HEK293 (cell line): Measurements from ENCODE around the gene KRTAP12-3.

ENCODE experiments used
- CTCF ChIA-PET: fragments of 350-600 bp; formaldehyde crosslinking; extraction: SDS; loops from one replicate; lab custom pipeline; 2021; ENCODE audit warnings: antibody characterized with exemption; lab: Yijun Ruan, JAX
- POLR2A ChIA-PET: fragments of 300-600 bp; formaldehyde crosslinking; extraction: SDS; loops from one replicate; lab custom pipeline; 2020; ENCODE audit warnings: antibody characterized with exemption, inconsistent platforms; lab: Yijun Ruan, JAX
- H3K27ac ChIP-seq: fragments of 200-500 bp; sonication (Bioruptor generic); 2 replicates; pipeline ENCODE4 v1.5.1; 2014; ENCODE audit warnings: low read depth, low read length, control low read depth, inconsistent platforms; ENCODE audit errors: extremely low read depth
- H3K36me3 ChIP-seq, 2 experiments: fragments of 200-500 bp in 1 of 2; sonication (Bioruptor generic) in 1 of 2; 1 replicate in 1 of 2; 2 replicates in 1 of 2; pipeline ENCODE4 v1.5.1; 2014 to 2017; ENCODE audit warnings: inconsistent platforms in 2 of 2, low read length in 2 of 2; ENCODE audit not compliant: control insufficient read depth in 2 of 2, insufficient read depth in 1 of 2
- H3K4me1 ChIP-seq: fragments of 200-500 bp; sonication (Bioruptor generic); 2 replicates; pipeline ENCODE4 v1.5.1; 2014; ENCODE audit warnings: mild to moderate bottlenecking, low read length, inconsistent platforms; ENCODE audit not compliant: control insufficient read depth, insufficient read depth
- H3K4me3 ChIP-seq: 2 replicates; pipeline ENCODE4 v1.5.1; 2011; ENCODE audit warnings: low read depth, mild to moderate bottlenecking, control low read depth, low read length, moderate library complexity
- H3K9me3 ChIP-seq: fragments of 200-500 bp; sonication (Bioruptor generic); 2 replicates; pipeline ENCODE4 v1.5.1; 2014; ENCODE audit warnings: low read depth, low read length, inconsistent platforms; ENCODE audit not compliant: control insufficient read depth, insufficient read depth
- ZBTB20 ChIP-seq: fragments of 450-650 bp; formaldehyde crosslinking; IDR thresholded peaks from 2 replicates; pipeline ENCODE4 v1.5.1; 2016; ENCODE audit warnings: missing biosample characterization, missing genetic modification characterization
- ZNF16 ChIP-seq: fragments of 450-650 bp; formaldehyde crosslinking; IDR thresholded peaks from 2 replicates; pipeline ENCODE4 v1.5.1; 2016; ENCODE audit warnings: low read depth, missing biosample characterization, missing genetic modification characterization
- ZNF24 ChIP-seq: fragments of 450-650 bp; formaldehyde crosslinking; IDR thresholded peaks from 2 replicates; pipeline ENCODE4 v1.5.1; 2016; ENCODE audit warnings: missing biosample characterization, missing genetic modification characterization
- ZNF350 ChIP-seq: fragments of 450-650 bp; formaldehyde crosslinking; IDR thresholded peaks from 2 replicates; pipeline ENCODE4 v1.5.0; 2017; ENCODE audit warnings: missing biosample characterization, mild to moderate bottlenecking, missing genetic modification characterization
- ZNF366 ChIP-seq: fragments of 450-650 bp; formaldehyde crosslinking; conservative IDR thresholded peaks from 2 replicates; pipeline ENCODE4 v1.5.1; 2016; ENCODE audit warnings: missing biosample characterization, missing genetic modification characterization
- ZNF747 ChIP-seq: fragments of 450-650 bp; formaldehyde crosslinking; IDR thresholded peaks from 2 replicates; pipeline ENCODE4 v1.5.1; 2016; ENCODE audit warnings: missing biosample characterization, missing genetic modification characterization
- TF ChIP-seq, protein P1 (sequence below): fragments of 450-650 bp; formaldehyde crosslinking; IDR thresholded peaks from 2 replicates; pipeline ENCODE4 v1.5.1; 2017; ENCODE audit warnings: missing biosample characterization, missing genetic modification characterization
- TF ChIP-seq, protein P2 (sequence below): fragments of 450-650 bp; formaldehyde crosslinking; IDR thresholded peaks from 2 replicates; pipeline ENCODE4 v1.5.1; 2016; ENCODE audit warnings: missing biosample characterization, missing genetic modification characterization
- TF ChIP-seq, protein P3 (sequence below): fragments of 450-650 bp; formaldehyde crosslinking; IDR thresholded peaks from 2 replicates; pipeline ENCODE4 v1.5.1; 2016; ENCODE audit warnings: missing biosample characterization, missing genetic modification characterization

Gene KRTAP12-3

DNA sequence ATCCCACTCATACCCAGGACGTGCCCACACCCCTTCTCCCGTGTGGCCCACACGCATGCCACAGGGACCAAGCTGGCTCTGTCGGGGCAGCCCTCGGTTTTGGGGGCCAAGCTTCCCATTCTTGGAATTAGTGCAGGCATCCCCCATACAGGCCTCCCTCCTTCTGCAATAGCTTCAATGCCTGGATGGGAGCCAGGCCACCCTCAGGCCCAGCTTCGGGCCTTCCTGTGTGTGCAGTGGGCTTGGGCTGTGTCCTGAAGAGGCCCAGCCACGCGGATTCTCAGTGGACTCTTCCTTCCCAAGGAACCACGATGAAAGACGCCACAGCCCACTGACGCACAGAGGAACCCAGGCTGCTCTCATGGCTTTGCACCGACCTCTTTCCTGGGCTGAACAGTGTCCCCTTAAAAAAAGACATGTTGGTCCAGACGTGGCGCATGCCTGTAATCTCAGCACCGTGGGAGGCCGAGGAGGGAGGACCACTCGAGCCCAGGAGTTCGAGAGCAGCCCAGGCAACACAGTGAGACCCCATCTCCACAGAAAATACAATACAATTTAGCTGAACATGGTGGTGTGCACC, 8.1 kb upstream of the KRTAP12-3 start (continued):
- TF ChIP-seq, protein P1, sequence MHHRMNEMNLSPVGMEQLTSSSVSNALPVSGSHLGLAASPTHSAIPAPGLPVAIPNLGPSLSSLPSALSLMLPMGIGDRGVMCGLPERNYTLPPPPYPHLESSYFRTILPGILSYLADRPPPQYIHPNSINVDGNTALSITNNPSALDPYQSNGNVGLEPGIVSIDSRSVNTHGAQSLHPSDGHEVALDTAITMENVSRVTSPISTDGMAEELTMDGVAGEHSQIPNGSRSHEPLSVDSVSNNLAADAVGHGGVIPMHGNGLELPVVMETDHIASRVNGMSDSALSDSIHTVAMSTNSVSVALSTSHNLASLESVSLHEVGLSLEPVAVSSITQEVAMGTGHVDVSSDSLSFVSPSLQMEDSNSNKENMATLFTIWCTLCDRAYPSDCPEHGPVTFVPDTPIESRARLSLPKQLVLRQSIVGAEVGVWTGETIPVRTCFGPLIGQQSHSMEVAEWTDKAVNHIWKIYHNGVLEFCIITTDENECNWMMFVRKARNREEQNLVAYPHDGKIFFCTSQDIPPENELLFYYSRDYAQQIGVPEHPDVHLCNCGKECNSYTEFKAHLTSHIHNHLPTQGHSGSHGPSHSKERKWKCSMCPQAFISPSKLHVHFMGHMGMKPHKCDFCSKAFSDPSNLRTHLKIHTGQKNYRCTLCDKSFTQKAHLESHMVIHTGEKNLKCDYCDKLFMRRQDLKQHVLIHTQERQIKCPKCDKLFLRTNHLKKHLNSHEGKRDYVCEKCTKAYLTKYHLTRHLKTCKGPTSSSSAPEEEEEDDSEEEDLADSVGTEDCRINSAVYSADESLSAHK (tag by site-specific recombination), result no peak
- TF ChIP-seq, protein P2, sequence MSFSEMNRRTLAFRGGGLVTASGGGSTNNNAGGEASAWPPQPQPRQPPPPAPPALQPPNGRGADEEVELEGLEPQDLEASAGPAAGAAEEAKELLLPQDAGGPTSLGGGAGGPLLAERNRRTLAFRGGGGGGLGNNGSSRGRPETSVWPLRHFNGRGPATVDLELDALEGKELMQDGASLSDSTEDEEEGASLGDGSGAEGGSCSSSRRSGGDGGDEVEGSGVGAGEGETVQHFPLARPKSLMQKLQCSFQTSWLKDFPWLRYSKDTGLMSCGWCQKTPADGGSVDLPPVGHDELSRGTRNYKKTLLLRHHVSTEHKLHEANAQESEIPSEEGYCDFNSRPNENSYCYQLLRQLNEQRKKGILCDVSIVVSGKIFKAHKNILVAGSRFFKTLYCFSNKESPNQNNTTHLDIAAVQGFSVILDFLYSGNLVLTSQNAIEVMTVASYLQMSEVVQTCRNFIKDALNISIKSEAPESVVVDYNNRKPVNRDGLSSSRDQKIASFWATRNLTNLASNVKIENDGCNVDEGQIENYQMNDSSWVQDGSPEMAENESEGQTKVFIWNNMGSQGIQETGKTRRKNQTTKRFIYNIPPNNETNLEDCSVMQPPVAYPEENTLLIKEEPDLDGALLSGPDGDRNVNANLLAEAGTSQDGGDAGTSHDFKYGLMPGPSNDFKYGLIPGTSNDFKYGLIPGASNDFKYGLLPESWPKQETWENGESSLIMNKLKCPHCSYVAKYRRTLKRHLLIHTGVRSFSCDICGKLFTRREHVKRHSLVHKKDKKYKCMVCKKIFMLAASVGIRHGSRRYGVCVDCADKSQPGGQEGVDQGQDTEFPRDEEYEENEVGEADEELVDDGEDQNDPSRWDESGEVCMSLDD, result no peak
- TF ChIP-seq ZBTB20 (tag by site-specific recombination), result no peak
- TF ChIP-seq, all 188 proteins: peak for 0

DNA sequence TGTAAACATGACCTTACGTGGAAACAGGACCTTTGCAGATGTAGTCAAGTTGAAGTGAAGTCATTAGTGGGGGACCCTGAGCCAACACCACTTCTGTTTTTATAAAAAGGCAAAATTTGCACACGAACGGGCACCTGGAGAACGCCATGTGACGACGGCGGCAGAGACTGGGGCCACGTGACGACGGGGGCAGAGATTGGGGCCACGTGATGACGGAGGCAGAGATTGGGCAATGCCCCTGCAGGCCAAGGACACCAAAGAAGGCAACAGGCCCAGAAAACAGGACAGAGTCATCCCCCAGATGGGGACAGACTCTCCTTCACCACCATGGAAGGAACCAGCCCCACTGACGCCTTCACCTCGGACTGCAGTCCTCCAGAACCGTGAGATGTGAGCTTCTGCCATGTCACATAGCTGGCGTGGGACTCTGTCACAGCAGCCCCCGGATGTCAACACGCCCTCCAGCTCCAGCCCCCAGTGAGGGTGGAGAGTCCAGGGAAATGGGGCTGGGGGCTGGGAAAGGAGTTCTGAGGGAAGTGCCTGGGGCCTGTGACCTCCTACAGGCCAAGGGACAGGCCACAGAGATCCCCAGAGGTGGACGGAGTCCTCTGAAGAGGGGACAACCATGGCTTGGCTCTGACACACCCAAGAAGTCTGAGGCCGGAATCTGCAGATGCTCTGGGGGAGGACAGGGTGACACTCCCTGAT, 7.3 kb upstream of the KRTAP12-3 start:
- Histone ChIP-seq H3K36me3 (no peaks in the 10 kb centered on the region), H3K9me3 (no peaks in the 10 kb centered on the region), H3K27ac (no peak overlapping the region)
- TF ChIP-seq ZNF16 (tag by site-specific recombination) (no peak), ZNF350 (no peak), ZNF24 (tag by site-specific recombination) (no peak), ZNF366 (no peak), ZNF747 (tag by site-specific recombination) (no peak)
- TF ChIP-seq, protein P1 (tag by site-specific recombination), result no peak
- TF ChIP-seq, protein P3, sequence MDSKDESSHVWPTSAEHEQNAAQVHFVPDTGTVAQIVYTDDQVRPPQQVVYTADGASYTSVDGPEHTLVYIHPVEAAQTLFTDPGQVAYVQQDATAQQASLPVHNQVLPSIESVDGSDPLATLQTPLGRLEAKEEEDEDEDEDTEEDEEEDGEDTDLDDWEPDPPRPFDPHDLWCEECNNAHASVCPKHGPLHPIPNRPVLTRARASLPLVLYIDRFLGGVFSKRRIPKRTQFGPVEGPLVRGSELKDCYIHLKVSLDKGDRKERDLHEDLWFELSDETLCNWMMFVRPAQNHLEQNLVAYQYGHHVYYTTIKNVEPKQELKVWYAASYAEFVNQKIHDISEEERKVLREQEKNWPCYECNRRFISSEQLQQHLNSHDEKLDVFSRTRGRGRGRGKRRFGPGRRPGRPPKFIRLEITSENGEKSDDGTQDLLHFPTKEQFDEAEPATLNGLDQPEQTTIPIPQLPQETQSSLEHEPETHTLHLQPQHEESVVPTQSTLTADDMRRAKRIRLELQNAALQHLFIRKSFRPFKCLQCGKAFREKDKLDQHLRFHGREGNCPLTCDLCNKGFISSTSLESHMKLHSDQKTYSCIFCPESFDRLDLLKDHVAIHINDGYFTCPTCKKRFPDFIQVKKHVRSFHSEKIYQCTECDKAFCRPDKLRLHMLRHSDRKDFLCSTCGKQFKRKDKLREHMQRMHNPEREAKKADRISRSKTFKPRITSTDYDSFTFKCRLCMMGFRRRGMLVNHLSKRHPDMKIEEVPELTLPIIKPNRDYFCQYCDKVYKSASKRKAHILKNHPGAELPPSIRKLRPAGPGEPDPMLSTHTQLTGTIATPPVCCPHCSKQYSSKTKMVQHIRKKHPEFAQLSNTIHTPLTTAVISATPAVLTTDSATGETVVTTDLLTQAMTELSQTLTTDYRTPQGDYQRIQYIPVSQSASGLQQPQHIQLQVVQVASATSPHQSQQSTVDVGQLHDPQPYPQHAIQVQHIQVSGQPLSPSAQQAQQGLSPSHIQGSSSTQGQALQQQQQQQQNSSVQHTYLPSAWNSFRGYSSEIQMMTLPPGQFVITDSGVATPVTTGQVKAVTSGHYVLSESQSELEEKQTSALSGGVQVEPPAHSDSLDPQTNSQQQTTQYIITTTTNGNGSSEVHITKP, result no peak
- TF ChIP-seq, all 188 proteins: peak for 0
- H3K4me1 ChIP-seq, result no peaks in the 10 kb centered on the region
- ChIA-PET POLR2A (no interaction called here), CTCF (no interaction called here)
- no peak overlapping the region for H3K4me3 ChIP-seq
